H1 (cell line): ENCODE data around the gene PREX1. TPM values are rescaled to one million over a fixed set of nuclear protein-coding genes. Genes with fewer than 3 reads are reported as not detected.

Experiments used
- ATF2 ChIP-seq: IDR thresholded peaks from 2 replicates; pipeline ENCODE4 v1.6.1; 2012; ENCODE audit warnings: low read length, inconsistent platforms
- EGR1 ChIP-seq: IDR thresholded peaks from 2 replicates; pipeline ENCODE4 v1.6.1; 2011; ENCODE audit warnings: low read depth, low read length, borderline replicate concordance
- GTF2F1 ChIP-seq: IDR thresholded peaks from 2 replicates; pipeline ENCODE4 v1.6.1; 2012; ENCODE audit warnings: low read depth, low read length, improper control_type of control experiment, borderline replicate concordance
- KDM5A ChIP-seq: fragments of 200-600 bp; IDR thresholded peaks from 2 replicates; pipeline ENCODE4 v1.7.1; 2012; ENCODE audit warnings: mild to moderate bottlenecking, low read length, inconsistent platforms, mixed read lengths
- MAX ChIP-seq: IDR thresholded peaks from 2 replicates; pipeline ENCODE4 v1.6.1; 2012; ENCODE audit warnings: inconsistent platforms
- SAP30 ChIP-seq: fragments of 300-600 bp; sonication (generic); IDR thresholded peaks from 2 replicates; pipeline ENCODE4 v1.7.1; 2012; ENCODE audit warnings: low read length, moderate library complexity, mild to moderate bottlenecking, inconsistent platforms; ENCODE audit not compliant: insufficient read depth, insufficient replicate concordance
- TCF12 ChIP-seq: IDR thresholded peaks from 2 replicates; pipeline ENCODE4 v1.6.1; 2011; ENCODE audit warnings: low read depth, mild to moderate bottlenecking, low read length
- USF2 ChIP-seq: IDR thresholded peaks from 2 replicates; pipeline ENCODE4 v1.6.1; 2011; ENCODE audit warnings: low read length, improper control_type of control experiment
- polyA plus RNA-seq, 7 experiments: library from polyadenylated mRNA; depleted of rRNA in 3 of 7; stranded (reverse) in 5 of 7; unstranded in 2 of 7; fragments of >200 nt in 5 of 7; fragments of 200-250 nt in 2 of 7; gene quantifications; 1 replicate in 5 of 7; 2 replicates in 1 of 7; 4 replicates in 1 of 7; pipeline versions ENCODE4 v1.2.1 to v1.2.3, GENCODE V29; 2011 to 2013; ENCODE audit warnings: missing spikeins in 2 of 7, mixed read lengths in 2 of 7
- total RNA-seq: library from RNA; stranded (reverse); fragmentation: NEBNext Ultra II Directional; extraction: Animal tissue kit (Norgen Biotek cat#: 25700); gene quantifications from 2 replicates; pipeline ENCODE4 v1.2.1, GENCODE V29; 2021

PREX1 gene
- total and polyA plus RNA-seq, 2 of the 8 experiments (the other 6 are each of a cell fraction or from before 2014, with no cell fraction given): 10.7 to 12.8 TPM

GRCh38 chr20:48858075-48858790, 30.4 kb upstream of the PREX1 start (continued):
- TF ChIP-seq USF2 (no peak), ATF2 (no peak), TCF12 (no peak), SAP30 (no peak), GTF2F1 (no peak), KDM5A (no peak), MAX (no peak), EGR1 (no peak)
